Tibial nerve (tissue), 4 donors: ENCODE data around the gene CRYBG3.

Source experiments
- EP300 ChIP-seq, 2 donors: sonication (generic); formaldehyde crosslinking; IDR thresholded peaks; one replicate each; pipeline ENCODE4 v1.6.1; 2017; ENCODE audit warnings: antibody characterized with exemption in 2 of 2, mild to moderate bottlenecking in 1 of 2
- POLR2A ChIP-seq, 2 donors: fragments of 450-650 bp; IDR thresholded peaks; one replicate each; pipeline ENCODE4 v1.6.1; 2017; ENCODE audit warnings: antibody characterized with exemption in 2 of 2, mild to moderate bottlenecking in 2 of 2, moderate library complexity in 2 of 2
- TF ChIP-seq, protein P1 (sequence below), 5 experiments: fragments of 200-600 bp in 3 of 5; fragments of 450-650 bp in 2 of 5; sonication (generic) in 3 of 5; IDR thresholded peaks; one replicate each; pipeline ENCODE4 v1.5.1; 2016 to 2019; ENCODE audit warnings: antibody characterized with exemption in 5 of 5, mild to moderate bottlenecking in 3 of 5, moderate library complexity in 2 of 5

DNA sequence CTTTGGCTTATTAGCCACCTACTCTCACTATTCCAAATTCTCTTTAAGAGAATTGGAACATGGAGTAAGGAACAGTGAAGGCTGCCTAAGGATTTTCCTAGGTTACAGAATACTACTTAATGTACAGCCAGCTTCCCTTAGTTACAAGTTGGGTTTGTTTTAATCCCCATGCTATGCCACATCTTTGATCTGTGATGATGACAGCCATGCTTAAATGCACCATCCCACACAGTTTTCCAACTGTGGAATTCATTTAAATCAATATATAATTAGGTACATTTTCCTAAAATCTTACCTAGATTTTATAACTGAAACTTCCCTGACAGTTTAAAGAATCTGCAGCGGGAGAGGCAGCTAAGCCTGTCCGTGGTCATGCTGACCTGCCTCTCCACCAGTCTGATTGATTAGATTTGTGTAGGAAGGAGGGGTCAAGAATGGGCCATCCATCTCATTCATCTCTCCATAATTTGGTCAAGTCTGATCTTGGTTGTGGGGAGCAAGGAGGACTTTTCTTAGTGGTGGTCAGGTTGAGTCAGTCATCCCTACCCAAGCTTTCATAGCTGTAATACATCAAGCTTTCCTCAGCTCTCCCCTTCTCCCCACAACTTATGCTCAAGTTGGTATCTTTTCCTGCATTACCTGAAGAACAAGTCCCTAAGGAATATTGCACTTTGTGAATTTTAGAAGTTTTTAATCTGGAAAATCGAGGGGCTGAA lies 113.3 kb downstream of the CRYBG3 start:
- TF ChIP-seq, protein P1, sequence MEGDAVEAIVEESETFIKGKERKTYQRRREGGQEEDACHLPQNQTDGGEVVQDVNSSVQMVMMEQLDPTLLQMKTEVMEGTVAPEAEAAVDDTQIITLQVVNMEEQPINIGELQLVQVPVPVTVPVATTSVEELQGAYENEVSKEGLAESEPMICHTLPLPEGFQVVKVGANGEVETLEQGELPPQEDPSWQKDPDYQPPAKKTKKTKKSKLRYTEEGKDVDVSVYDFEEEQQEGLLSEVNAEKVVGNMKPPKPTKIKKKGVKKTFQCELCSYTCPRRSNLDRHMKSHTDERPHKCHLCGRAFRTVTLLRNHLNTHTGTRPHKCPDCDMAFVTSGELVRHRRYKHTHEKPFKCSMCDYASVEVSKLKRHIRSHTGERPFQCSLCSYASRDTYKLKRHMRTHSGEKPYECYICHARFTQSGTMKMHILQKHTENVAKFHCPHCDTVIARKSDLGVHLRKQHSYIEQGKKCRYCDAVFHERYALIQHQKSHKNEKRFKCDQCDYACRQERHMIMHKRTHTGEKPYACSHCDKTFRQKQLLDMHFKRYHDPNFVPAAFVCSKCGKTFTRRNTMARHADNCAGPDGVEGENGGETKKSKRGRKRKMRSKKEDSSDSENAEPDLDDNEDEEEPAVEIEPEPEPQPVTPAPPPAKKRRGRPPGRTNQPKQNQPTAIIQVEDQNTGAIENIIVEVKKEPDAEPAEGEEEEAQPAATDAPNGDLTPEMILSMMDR (IDR thresholded peaks at IDR 0.05) = no peak
- no peak for TF ChIP-seq POLR2A (IDR thresholded peaks at IDR 0.05)
- no peak for TF ChIP-seq EP300 (IDR thresholded peaks at IDR 0.05)
